Stimulated activated CD8-positive, alpha-beta memory T cell treated with anti-CD3 and anti-CD28 coated beads, Interleukin-12 subunit alpha, Interleukin-12 subunit beta, amount 100 ng/mL, for 4 hours (primary cell): ENCODE measurements around the gene ZBTB43.

Experiments used
- DNase-seq: peaks from one replicate; pipeline ENCODE4 v3.0.0-alpha.2; 2020; ENCODE audit warnings: low read depth

The ZBTB43 gene

DNA sequence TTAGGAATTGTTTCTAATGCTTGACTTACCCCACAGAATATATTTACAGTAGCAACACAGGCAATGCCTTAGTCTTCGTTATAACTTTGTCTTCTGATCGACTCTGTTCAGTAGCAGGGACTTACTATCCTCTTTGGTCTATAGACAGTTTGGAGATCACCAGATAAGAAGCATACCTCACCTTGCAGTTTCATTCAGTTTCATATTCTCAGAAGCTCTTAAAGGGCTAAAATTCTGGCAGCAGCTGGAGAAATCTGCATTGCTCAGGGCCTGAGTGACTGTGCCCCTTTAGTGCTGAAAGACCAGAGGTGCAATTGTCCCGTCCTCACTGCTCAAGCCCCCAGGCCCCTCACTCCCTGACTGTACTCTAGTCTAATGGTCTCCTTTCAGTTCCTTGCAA lies 26.0 kb downstream of the ZBTB43 start:
- no peak for DNase-seq

- DNase-seq = no peak
These were observed 27.6 kb downstream of the ZBTB43 start for GRCh38 chr9:126832440-126832839.

- DNase-seq = no peak
These were observed 28.2 kb downstream of the ZBTB43 start for GRCh38 chr9:126833020-126833419.

DNA sequence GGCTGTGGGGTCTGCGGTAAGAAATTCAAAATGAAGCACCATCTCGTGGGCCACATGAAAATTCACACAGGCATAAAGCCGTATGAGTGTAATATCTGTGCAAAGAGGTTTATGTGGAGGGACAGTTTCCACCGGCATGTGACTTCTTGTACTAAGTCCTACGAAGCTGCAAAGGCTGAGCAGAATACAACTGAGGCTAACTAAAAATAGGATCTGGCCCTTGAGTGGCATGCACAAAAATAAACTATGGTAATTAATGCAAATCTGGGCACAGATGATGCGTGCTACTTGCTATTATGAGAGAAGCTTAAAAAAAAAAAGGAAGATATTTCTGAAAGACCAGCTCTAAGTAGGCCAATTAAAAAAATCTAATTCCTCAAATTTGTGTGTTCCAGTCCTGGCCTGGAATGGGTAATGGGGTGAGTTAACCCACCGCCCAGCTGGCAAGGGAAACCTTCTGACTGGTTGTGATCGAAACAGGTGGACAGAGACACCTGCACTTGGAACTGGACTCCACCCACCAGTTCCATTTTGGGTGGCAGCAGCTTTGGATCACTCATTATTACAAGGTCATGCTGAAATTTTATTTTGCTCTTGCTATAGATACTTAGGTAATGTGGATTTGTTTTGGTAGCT lies 29.0 kb downstream of the ZBTB43 start:
- DNase-seq = no peak

DNA sequence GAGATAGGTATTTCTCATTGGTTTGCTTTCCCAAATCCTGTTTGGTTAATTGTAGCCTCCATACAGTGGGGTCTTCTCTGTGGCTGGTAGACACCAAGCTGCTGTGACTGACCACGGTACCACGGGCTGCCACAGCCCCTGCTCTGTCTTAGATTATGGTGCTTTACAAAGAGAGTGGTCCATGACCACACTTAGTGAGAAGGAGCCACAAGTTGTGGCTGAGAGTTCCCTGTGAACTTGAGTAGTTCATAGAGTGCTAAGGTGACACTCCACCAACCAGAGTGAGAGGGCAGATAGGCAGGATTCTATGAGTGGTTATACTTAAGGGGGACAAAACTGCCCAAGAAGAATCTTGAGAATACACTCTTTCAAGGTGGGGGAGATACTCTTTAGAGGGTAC lies 29.8 kb downstream of the ZBTB43 start:
- DNase-seq = no peak

DNA sequence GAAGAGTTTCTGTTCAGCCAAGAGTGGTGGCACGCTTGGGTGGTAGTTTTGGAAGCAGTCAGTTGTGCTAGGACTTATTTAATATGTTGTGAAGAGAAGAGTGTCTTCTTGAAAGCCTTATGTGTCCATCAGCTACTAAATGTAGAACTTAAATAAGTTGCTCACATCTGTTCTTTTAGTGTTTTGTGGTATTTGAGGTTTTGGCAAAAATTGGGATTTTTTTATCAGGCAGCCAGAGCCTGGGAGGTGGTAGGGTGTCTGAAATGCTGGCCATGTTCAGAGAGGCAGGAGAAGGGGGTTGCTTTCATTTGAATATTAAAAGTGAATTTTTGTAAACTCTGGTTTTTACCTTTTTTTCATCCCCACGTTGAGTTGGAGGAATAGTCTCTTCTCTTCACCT lies 31.4 kb downstream of the ZBTB43 start:
- DNase-seq = no peak

DNA sequence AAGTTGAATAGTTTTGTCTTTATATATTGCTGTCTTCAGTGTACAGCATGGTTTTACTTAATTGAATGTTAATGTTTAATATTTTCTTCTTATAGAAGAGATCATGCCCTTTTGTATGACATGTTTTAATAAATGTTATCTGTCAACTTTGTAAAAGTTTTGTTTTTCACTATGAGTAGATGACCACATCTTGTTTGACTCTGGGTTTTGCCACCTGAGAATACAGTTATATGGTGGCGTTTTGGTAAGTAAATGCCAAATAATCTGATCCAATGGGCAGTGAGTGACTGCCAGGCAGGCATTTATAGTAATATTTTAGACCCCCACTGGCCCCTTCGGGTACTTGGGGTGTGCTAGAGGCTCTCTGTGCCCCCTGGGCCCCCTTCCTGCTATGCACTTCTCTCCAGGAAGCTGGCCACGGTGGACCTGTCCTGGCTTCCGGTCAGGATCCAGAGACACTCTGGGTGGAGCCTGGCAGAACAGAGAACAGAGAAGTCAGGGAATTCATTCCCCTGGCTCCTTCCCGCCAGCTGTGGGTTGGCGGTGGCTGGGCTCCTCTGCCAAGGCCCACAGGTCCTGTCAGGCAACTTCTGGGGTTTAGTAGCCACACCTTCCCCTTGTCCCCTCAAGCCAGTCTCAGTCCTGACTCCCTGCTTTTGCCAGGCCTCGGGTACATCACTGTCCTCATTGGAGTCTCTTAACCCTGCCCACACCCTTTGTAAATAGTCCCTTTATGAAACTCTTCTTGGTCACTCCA lies 33.4 kb downstream of the ZBTB43 start:
- no peak for DNase-seq

- no peak for DNase-seq
These were observed 34.1 kb downstream of the ZBTB43 start for GRCh38 chr9:126838895-126839294.

DNA sequence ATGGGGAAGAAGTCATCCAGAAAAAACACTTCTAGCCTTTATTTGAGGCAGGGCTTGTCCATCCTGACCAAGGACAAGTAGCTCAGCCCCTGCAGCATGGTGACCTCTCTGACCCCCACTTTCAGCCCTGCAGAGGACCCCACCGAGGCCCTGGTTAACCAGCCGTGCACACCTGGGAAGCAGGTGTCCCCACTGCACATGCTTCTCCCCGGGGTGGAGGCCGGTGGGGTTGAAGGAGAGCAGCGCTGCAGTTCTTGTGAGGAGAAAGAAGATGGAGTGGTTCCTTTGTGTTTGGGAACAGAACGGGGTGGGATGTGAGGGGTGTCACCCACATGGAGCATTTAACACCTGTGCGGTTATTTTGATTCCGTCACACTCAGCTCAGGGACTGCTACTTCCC lies 34.5 kb downstream of the ZBTB43 start:
- no peak for DNase-seq

DNA sequence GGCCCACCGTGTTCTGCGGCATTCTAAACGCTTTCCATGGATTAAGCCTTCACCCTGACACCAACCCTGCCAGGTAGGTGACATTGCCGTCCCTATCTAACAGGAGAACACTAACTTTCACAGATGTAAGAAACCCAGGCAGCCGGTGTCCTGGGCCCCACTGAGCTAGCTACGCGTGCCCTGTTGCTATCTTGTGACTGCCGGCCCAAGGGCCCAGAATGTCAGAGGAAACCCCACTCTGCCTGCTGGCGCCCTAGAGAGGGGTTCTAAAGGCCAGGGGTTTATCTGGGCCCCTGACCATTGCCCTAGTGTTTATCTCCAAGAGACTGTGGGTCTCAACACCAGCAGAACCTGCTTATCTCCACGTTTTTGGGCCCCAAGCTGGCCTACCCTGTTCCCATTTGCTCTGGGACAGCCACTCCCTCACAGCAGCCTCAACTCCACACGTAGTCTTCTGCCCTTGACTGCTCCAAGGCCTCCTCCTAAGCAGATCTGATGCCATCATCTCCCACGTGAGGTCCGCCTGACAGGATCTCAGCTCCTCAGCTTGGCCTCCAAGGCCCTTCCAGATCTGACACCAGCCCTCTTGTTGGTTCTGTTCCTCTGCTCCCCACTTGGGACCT lies 37.5 kb downstream of the ZBTB43 start:
- no peak for DNase-seq

DNA sequence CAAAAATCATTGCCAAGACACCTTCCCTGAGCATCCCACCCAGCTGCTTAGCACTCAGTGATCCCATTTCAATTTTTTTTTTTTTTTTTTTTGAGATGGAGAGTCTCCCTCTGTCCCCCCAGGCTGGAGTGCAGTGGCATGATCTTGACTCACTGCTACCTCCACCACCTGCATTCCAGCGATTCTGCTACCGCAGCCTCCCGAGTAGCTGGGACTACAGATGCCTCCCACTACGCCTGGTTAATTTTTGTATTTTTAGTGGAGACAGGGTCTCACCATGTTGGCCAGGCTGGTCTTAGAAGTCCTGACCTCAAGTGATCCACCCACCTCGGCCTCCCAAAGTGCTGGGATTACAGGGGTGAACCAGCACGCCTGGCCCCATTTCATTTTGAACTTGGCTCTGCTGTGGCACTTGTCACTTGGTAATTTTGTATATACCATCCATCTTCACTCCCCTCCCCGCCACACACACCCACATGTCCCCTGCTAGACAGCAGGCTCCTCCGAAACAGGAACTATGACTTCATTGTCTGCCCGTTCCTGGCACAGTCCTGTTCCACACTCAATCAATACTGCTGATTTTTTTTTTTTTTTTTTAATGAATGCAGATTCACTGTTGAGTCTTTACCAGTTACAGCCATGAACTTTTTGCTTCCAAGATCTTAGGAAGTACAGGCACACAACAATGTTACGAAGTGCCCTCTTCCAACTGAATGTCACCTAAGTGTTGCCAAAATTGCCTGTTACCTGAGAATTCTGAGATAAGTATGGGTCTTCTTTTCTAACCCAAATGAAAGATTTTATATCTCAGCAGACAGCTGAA lies 38.3 kb downstream of the ZBTB43 start:
- no peak for DNase-seq

- no peak for DNase-seq
These were observed 39.2 kb downstream of the ZBTB43 start for GRCh38 chr9:126844085-126844484.

DNA sequence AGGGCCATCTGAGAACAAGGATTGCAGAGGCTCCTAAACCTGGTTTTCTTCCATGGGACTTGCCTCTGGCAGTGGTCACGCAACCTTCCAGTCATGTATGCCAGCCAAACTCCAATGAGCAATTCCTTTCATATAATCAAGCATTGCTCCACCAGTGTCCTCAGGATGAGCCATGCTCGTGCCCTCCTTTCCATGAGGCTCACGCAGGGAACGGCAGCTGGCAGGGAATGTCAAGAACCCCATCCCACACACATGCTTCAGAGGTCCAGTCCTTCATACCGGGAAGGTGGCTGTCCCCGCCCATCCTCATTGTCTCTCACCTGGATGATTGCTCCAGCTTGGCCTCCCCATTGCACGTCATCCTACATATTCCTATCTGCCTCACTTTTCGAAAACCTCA lies 42.2 kb downstream of the ZBTB43 start:
- DNase-seq = no peak

GRCh38 chr9:126849591-126850225 lies 44.9 kb downstream of the ZBTB43 start:
- no peak for DNase-seq

DNA sequence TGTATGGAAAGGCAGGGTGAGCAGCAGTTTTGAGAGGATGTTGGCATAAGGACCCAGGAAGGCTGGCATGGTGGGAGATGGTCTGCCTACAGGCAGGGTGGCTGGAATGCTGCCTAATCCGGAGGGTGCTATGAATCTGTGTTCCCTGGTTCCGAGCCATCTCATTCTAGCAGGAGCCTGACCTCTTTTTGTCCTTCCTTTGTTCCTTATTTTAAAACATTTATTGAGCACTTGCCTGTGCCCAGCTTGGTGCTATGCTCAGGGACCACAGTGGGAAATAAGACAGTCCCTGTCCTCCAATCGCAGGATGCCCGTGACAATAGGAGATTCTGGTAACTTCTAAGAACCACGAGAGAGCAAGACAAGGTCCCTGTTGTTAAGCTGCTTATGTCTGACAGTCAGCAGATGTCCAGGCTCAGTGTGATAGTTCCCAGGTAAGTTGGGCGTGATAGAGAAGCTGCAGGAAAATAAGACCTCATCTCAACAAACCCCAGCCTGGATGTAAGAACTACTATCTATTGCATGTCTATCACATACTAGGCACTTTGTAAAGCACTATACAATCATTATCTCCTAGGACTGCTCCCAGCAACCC lies 46.5 kb downstream of the ZBTB43 start:
- no peak for DNase-seq

DNA sequence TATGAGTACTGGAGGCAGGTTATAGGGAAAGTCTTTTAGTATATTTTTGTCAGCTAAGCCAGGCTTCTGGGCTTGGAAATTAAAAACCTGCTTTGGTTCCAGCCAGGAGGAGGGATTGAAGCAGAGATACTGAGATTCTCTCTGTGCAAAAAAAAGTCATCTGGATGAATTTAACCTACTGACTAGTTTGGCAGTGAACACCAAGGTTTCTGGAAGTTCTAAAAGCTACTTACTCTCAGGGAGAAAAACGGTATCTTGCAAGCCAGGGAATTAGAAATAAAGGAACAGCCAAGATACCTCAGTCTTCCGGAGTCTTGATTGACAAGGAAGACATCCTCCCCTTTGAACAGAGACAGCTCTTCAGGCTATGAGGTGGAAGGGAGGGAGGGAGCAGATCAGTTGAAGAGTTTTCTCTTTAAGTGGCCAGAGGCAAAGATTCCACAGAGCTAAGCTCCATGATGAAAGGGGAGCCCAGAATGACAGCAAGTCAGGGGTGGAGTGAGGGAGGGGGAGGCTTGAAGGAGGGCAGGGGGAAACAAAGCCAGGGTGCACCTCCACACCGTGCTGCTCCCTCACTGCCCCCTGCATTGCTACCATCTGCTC lies 47.3 kb downstream of the ZBTB43 start:
- no peak for DNase-seq

DNA sequence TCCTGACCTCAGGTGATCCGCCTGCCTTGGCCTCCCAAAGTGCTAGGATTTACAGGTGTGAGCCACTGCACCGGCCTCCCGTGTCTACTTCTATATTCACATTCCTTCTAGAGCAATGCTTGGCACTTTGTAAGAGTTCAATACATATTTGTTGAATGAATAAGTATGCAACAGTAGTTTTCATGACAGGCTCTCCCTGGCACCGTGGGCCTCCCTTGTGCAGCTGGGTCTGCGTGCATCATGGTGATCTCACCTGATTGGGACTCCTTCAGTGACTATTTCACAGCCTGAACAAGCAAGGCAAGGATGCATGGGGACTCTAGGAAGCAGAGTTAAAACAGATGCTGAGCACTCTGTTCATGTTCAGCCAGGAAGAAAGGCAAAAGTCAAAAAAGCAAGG lies 48.8 kb downstream of the ZBTB43 start:
- no peak for DNase-seq

DNA sequence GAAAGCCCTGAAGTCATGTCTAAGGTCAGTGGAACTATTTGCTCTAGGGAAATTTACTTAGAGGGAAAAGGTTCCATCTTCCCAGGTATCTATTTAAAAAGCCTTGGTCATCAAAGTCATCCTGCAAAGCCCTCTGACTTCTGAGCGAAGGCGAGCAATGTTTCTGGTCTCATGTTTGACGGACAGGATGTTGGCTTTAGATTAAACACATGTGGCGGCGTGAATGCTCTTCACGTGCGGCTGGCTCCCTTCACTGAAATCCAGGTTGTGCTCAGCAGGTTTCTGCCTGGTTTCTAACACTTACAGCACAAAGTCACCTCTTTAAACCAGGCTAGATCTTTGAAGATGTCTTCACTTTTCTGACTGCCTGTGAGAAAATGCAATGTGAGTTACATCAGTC lies 49.9 kb downstream of the ZBTB43 start:
- no peak for DNase-seq

- no peak for DNase-seq
These were observed 51.6 kb downstream of the ZBTB43 start for GRCh38 chr9:126856326-126856877.

- no peak for DNase-seq
These were observed 52.6 kb downstream of the ZBTB43 start for GRCh38 chr9:126857261-126857960.
